Stimulated activated CD4-positive, alpha-beta T cell treated with anti-CD3 and anti-CD28 coated beads, Interleukin-12 subunit alpha, Interleukin-12 subunit beta, amount 100 ng/mL, for 24 hours (primary cell): ENCODE measurements around the gene BTBD2.
"Not testable (repeated sequence)": the region's sequence is repeated elsewhere in the genome, so short reads cannot be mapped to it uniquely, and the experiment has no call there.

ENCODE experiments used
- DNase-seq, 2 experiments: peaks; one replicate each; pipeline ENCODE4 v3.0.0-alpha.2; 2020; ENCODE audit warnings: low read depth in 2 of 2

The BTBD2 gene

DNA sequence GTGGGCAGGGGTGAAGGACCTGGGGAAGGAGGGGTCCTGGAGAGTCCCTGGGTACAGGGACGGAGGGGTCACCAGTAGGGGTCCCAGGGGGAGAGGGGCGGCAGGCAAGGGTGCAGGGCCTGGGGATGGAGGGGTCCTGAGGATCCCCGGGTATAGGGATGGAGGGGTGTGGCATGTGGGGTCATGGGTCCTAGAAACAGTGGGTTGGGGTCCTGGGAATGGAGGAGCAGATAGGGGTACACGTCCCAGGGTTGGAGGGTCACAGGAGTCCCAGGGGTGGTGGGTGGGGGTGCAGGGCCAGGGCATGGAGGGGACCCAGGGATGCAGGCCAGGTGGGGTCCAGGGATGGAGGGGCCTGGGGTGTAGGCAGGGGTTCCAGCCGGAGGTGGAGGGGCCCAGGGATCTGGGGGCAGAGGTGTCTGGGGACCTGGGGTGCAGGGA lies 1.4 kb downstream of the BTBD2 start:
- no peak for DNase-seq

GRCh38 chr19:2013683-2013961 lies 1.9 kb downstream of the BTBD2 start:
- DNase-seq = no peak

- DNase-seq = no peak
Measured at GRCh38 chr19:2012941-2013682, 2.4 kb downstream of the BTBD2 start.

DNA sequence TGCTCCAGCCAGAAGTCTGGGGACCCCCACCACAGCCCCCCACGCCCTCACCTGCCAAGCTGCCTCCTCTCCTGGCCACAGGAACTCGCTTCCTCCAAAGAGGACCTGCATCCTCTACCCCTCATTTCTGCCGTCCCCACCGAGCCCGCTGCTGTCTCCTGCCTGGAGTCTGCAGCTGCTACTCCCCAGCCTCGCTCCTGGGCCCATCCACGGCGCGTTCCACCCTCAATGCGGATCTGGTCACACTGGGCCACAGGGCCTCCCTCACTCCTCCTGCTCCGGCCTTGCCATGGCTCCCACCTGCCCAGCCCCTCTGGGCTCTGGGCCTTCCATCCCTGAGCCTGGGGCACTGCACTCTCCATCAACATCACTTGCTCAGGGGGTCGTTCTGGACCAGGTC lies 4.3 kb downstream of the BTBD2 start:
- DNase-seq = no peak

DNA sequence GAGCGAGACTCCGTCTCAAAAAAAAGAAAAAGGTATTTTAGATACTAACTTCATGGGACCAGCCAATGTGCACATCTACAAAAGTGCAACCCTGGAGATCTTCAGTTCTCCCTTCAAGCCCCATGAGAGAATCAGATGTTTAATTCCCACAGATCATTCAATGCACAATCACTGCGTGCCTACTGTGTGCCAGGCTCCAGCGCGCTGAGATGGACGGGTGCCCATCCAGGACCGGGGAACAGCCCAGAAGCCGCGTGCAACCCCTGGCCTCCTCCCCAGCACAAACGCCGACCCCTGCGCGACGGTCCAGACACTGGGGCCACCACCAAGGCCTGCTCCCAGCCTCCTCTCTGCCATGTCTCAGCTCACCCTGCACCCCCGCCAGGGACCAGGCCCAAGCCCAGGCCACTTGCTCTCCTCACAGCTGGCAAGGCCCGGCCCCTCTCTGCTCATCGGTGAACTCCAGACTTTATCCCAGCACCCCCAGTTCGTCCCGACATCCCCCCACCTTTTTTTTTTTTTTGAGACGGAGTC lies 5.3 kb downstream of the BTBD2 start:
- no peak for DNase-seq

DNA sequence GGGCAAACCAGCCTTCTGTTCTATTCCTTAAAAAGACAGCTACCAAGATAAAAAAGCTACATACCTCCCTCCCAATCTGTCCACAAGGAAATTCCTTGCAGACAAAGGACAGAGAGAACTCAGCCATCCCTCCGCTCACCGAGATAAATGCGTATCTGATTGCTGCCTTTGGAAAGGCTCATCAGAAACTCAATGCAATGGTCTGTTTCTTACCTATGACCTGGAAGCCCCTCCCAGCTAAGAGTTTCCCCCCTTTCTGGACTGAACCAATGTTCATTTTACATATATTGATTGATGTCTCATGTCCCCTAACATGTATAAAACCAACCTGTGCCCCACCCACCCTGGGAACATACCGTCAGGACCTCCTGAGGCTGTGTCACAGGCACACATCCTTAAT lies 11.6 kb downstream of the BTBD2 start:
- DNase-seq = no peak

GRCh38 chr19:1999856-2000515 lies 15.5 kb downstream of the BTBD2 start:
- DNase-seq = no peak

GRCh38 chr19:1998712-1999708 lies 16.5 kb downstream of the BTBD2 start:
- DNase-seq = no peak

DNA sequence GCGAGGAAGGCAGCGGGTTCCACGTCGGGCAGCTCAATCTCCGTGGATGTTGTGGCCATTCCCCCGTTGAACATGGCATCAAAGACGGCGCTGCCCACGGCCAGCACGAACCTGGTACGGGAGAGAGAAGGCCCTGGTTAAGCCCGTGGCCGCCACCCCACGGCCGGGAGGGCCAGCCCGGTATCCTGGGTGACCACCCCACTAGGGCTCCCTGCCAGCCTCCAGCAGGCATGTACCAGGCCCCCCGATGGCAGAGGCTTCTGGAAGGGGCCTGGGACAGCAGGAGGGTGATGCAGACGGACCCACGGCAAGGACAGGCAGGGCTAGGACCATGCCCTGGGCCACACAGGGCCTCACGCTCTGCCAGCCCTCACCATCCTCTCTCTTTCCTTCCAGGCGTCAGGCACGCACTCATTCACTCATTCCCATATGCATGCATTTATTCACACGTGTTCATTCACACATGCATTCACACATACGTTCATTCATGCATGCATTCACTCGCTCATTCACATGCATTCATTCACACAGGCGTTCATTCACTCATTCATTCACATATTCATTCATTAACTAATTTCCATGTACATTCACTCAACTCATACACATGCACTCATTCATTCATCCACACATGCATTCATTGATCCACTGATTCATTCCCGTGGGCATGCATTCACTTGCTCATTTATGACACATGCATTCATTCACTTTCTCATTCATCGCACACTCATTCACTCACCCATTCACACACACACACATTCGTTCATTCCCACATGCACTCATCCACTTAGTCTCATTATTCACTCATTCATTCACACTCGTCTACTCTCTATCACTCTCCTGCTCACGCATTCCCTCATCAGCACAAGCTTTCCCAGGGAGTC lies 17.9 kb downstream of the BTBD2 start:
- no peak for DNase-seq

DNA sequence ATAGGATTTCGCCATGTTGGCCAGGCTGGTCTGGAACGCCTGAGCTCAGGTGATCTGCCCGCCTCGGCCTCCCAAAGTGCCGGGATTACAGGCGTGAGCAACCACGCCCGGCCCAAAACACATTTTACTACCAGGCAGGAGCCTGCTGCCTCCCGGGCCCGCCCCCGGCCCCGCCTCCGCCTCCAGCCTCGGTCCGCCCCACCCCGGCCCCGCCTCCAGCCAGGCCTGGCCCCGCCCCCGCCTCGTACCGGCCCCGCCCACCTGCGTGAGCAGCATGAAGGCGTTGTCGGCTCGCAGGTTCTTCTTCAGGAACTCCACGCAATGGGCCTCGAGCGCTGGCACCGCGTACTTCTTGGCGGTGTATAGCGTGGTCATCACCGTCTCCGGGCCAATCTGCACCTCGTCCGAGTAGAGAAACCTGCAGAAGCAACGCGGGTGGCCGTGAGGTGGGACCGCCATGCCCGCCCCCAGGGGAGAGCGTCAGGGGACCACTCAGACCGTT lies 22.7 kb downstream of the BTBD2 start:
- DNase-seq = no peak

- DNase-seq = no peak
Measured at GRCh38 chr19:1991018-1991913, 24.2 kb downstream of the BTBD2 start.

DNA sequence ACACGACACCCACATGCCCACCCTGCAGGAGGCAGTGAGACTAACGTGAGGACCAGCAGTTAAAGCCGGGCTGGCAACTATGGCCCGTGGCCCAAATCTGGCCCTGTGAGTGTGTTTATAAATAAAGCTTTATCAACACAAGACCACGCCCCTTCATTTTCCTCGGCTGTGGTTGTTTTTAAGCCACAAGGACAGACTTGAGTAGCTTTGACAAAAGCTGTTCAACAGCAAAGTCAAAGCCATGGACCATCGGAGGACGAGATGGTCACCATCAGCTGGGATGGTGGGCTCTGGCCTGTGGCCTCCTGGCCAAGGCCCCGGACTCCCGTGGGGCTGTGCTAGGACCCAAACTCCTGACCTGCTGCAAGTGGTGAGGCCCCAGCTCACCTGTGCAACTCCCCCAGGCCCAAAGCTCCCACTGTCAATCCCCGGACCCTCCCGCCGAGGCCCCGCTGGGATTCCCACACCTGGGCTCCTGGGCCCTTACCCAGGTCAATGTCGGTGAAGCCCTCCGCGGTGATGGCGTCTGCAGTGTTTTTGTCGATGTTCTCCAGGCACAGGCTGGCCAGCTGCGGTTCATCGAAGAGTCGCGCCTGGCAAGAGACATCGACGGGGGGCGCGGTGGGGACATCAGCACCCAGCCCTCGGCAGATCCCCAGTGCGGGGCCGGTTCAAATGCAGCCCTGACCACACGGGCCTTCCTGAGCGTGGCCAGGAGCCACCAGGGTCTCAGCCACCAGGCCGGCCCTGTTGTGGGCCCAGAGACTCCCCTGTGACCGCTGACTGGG lies 25.1 kb downstream of the BTBD2 start:
- no peak for DNase-seq

GRCh38 chr19:1989513-1990229 lies 25.8 kb downstream of the BTBD2 start:
- no peak for DNase-seq

GRCh38 chr19:1988464-1988863 lies 27.1 kb downstream of the BTBD2 start:
- DNase-seq = not testable (repeated sequence)

- DNase-seq = no peak
Measured at GRCh38 chr19:1987197-1988187, 28.0 kb downstream of the BTBD2 start.

DNA sequence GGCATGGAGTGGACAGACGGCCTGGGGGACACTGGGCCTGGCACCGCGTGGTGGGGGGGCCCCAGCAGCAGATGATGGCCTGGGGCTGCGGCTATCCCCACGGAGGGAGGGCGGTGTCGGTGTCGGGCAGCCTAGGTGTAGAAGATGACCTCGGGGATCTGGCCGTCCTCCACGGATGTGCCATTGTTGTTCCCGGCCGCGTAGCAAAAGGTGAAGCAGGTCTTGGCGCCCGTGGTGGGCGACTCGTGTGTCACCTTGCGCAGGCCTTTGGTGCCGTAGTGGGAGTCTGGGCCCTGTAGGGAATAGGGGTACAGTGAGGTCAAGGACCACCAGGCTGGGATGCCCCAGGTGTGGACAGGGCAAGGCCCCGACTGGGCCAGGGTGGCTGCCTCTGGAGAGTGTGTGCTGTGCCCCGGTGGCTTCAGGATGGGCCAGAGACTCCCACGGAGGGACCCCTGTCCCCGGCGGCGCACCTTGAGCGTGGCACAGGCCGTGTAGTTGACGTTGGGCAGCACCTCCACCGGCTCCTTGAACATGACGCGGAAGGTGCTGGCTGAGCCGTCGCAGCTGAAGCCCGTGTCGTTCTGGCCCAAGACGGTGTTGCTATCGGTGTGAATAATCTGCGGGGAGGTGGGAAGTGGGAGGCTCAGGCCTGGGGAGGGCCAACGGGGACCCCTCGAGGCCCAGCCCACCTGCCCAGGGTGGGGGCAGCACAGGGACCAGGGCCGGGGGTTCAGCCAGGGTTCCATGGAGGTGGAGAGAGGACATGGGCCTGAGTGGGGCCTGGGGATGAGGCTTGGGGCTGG lies 29.0 kb downstream of the BTBD2 start:
- DNase-seq = no peak
